Ishikawa (cell line): ENCODE results near the gene TGIF2.

Experiments used
- CEBPB ChIP-seq: IDR thresholded peaks from 2 replicates; pipeline ENCODE4 v1.6.1; 2012
- CREB1 ChIP-seq: IDR thresholded peaks from 2 replicates; pipeline ENCODE4 v1.6.1; 2012; ENCODE audit warnings: low read depth
- EGR1 ChIP-seq: IDR thresholded peaks from 2 replicates; pipeline ENCODE4 v1.6.1; 2012
- EP300 ChIP-seq: IDR thresholded peaks from 2 replicates; pipeline ENCODE4 v1.6.1; 2012; ENCODE audit warnings: borderline replicate concordance
- MAX ChIP-seq: IDR thresholded peaks from 2 replicates; pipeline ENCODE4 v1.6.1; 2012
- RAD21 ChIP-seq: IDR thresholded peaks from 2 replicates; pipeline ENCODE4 v1.6.1; 2012; ENCODE audit warnings: low read depth
- REST ChIP-seq: IDR thresholded peaks from 2 replicates; pipeline ENCODE4 v1.6.1; 2012; ENCODE audit warnings: low read depth, mild to moderate bottlenecking
- TAF1 ChIP-seq: IDR thresholded peaks from 2 replicates; pipeline ENCODE4 v1.6.1; 2012; ENCODE audit warnings: low read depth, mild to moderate bottlenecking
- TEAD4 ChIP-seq: IDR thresholded peaks from 2 replicates; pipeline ENCODE4 v1.6.1; 2012
- YY1 ChIP-seq: IDR thresholded peaks from 2 replicates; pipeline ENCODE4 v1.6.1; 2012; ENCODE audit warnings: low read depth

- TF ChIP-seq MAX (no peak), TAF1 (no peak), REST (no peak), CEBPB (no peak), YY1 (no peak), EP300 (no peak), EGR1 (no peak), RAD21 (no peak), CREB1 (no peak), TEAD4 (no peak)
These were observed 10.0 kb upstream of the TGIF2 start for GRCh38 chr20:36563374-36563773.
